Measurements from ENCODE around the gene DNAJB13. TPM values are rescaled to one million over a fixed set of nuclear protein-coding genes. Genes with fewer than 3 reads are reported as not detected.

DNAJB13 gene
- total RNA-seq, 2 experiments from 2014 or later = 0.37 to 0.57 TPM

DNA sequence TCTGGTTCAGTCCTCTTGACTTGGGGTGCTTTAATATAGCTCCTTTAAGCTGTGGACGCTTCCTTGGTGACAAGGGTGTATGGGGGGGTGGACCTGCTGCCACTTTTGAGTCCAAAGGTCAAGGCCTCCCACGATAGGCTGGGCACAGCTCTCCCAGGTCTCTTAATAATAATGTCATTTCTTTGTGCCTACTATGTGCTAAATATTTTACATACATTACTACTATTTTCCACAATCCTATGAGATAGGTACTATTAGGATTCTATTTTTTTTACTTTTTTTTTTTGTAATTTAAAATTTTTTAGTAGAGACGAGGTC, 58.4 kb downstream of the DNAJB13 start:
- DNase-seq (no peak), ATAC-seq (no peak)
- H3K9me3 Mint-ChIP-seq (ENCODE audit: low read depth) = no peaks in the 10 kb centered on the region
- ChIA-PET POLR2A (interaction anchor here (1.0 to 1.9 kb wide), 2 partner anchors 14 to 27 kb away, joined by 4 to 8 read pairs; no protein-coding TSS in a partner anchor), CTCF (interaction anchor here (0.9 to 1.6 kb wide), 2 partner anchors 13 to 25 kb away, joined by 3 to 8 read pairs; no protein-coding TSS in a partner anchor)
- H3K4me3 Mint-ChIP-seq = no peak overlapping the region
- no peaks in the 10 kb centered on the region for H3K27me3 Mint-ChIP-seq
- peaks cover 12% of the 10 kb centered on the region for H3K36me3 Mint-ChIP-seq (ENCODE audit: low read depth)
- H3K4me1 Mint-ChIP-seq = peaks cover 82% of the 10 kb centered on the region
- intact Hi-C loops (cut with DNase I, micrococcal nuclease) = no loop called here
- peak overlapping the region; percentile 47 for H3K27ac Mint-ChIP-seq

DNA sequence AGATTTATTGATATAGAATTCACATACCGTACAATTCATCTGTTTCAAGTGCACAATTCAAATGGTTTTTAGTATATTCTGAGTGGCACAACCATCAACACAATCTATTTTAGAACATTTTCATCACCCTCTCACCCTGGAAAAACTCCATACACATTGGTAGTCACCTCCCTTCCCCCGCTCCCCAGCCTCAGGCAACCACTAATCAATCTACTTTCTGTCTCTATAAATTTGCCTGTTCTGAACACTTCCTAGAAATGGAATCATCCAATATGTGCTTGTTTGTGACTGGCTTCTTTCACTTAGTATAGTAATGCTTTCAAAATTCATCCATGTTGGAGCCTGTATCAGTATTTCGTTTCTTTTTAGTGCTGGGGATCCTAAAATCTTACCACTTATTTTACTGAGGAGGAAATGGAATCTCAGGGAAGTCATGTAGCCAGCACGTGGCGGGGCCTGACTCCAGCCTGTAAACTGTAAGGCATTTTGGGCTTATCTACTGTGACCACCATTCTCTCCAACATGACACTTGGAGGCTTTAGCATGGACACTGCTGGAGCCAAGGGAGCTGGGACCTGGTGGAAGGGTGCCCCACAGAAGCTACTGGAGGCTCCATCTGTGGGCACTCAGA, 59.0 kb downstream of the DNAJB13 start:
- peaks cover 82% of the 10 kb centered on the region for H3K4me1 Mint-ChIP-seq
- intact Hi-C loops (cut with DNase I, micrococcal nuclease) = loop anchor here in 1 of 2 experiments (2.0 kb wide), 1 partner anchor 15 kb away; no protein-coding TSS in a partner anchor
- CTCF ChIA-PET = interaction anchor here (0.7 to 1.0 kb wide), 3 partner anchors 17 to 46 kb away, joined by 3 to 6 read pairs (median 3); no protein-coding TSS in a partner anchor
- peaks cover 12% of the 10 kb centered on the region for H3K36me3 Mint-ChIP-seq (ENCODE audit: low read depth)
- no peaks in the 10 kb centered on the region for H3K27me3 Mint-ChIP-seq
- no peak overlapping the region for H3K4me3 Mint-ChIP-seq
- POLR2A ChIA-PET = interaction anchor here (0.5 to 5.2 kb wide), 4 partner anchors 15 to 483 kb away, joined by 4 to 35 read pairs (median 16); partner anchors contain the start of gene UCP2
- H3K27ac Mint-ChIP-seq = peak overlapping the region; percentile 83
- DNase-seq (peak; percentile 61), ATAC-seq (no peak)
- H3K9me3 Mint-ChIP-seq (ENCODE audit: low read depth) = no peaks in the 10 kb centered on the region

DNA sequence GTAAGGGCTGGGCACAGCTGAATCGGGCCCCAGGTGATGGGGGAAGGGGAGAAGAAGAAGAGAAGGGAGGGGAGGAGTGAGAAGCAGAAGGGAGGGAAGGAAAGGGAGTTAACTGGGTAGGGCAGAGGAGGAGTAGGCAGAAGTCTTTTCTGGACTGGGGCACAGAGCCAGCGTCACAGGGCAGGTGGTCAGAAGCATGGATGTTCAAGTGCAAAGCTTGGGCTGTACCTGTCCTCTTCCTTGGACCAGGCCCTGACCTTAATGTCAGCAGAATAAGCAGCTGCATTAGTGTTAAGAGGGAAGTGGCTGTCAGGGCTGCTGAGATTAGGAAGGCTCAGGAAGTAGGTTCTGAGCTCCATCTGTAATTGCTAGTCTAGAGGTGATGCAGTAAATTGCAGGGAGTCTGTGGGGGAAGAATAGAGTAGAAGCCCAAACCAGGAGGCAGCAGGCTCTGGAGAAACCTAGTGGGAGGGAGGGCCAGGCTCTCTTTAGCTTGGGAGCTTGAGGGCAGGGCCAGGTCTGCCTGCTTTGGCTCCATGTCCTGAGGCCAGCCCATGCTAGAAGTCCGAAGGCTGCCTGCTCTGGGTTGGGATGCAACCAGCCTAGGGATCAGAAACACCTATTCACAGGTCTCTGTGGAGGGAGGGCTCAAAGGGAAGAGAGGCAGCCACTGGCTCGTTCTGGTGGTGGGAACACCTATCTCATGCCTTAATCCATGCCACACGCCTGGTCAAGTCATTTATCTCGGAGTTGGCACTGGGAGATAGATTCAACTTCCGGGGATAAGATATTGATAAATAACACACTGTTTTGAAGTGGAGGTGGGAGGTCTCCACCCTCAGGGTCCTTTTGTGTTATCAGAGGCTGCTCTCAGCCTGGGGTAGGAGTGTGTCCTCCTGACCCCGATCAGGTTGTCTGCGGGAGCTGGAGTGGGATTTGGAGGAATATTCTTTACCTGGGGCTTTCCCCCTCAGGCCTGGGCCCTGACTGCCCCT, 59.8 kb downstream of the DNAJB13 start:
- H3K36me3 Mint-ChIP-seq (ENCODE audit: low read depth) = peaks cover 11% of the 10 kb centered on the region
- ChIA-PET CTCF (interaction anchor here (0.7 to 1.0 kb wide), 3 partner anchors 17 to 47 kb away, joined by 3 to 6 read pairs (median 3); no protein-coding TSS in a partner anchor), POLR2A (interaction anchor here (0.5 to 5.2 kb wide), 6 partner anchors 10 to 482 kb away, joined by 3 to 35 read pairs (median 6); partner anchors contain the start of gene UCP2)
- no peak for DNase-seq
- H3K27me3 Mint-ChIP-seq = no peaks in the 10 kb centered on the region
- H3K27ac Mint-ChIP-seq = peak overlapping the region; percentile 83
- peaks cover 82% of the 10 kb centered on the region for H3K4me1 Mint-ChIP-seq
- intact Hi-C loops (cut with DNase I, micrococcal nuclease) = loop anchor here (1.0 to 2.0 kb wide), 4 partner anchors 10 to 27 kb away; no protein-coding TSS in a partner anchor
- ATAC-seq = no peak
- H3K9me3 Mint-ChIP-seq (ENCODE audit: low read depth) = no peaks in the 10 kb centered on the region
- no peak overlapping the region for H3K4me3 Mint-ChIP-seq

DNA sequence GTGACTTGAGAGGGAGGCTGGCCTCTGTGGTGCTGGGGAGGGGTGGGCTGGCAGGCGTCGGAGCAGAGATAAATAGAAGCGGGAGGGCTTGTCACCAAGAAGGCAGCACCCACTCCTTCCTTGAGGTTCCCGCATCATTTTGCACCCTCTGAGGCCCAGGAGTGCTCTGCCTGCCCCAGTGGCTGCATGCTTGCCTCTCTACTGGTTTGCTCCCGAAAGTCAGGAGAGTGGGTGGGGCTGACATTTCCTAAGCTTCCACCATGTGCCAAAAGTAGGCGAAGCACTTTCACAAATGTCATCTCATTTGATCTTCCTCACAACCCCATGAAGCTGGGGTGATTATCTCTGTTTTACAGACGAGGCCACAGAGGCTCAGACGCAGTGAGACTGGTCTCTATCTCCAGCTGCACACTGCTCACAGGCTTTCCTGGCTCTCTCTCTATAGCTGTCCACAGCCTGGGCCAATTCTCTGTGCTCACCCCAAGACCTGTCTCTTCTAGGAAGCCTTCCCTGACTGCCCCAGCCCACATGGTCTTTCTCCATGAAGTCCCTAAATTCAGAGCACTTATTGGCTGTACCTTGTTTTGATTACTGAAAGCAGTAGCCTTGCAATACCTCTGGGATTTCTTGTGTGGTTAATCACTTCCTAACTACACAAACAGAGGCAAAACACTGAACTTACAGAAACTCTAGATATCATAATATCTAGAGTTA, 60.7 kb downstream of the DNAJB13 start:
- H3K4me3 Mint-ChIP-seq = no peak overlapping the region
- peak; percentile 73 for DNase-seq
- intact Hi-C loops (cut with DNase I, micrococcal nuclease) = loop anchor here (1.0 to 2.0 kb wide), 4 partner anchors 9 to 28 kb away; no protein-coding TSS in a partner anchor
- peaks cover 83% of the 10 kb centered on the region for H3K4me1 Mint-ChIP-seq
- POLR2A ChIA-PET = interaction anchor here (0.9 to 5.2 kb wide), 7 partner anchors 9 to 45 kb away, joined by 3 to 35 read pairs (median 6); partner anchors contain the start of gene UCP2
- H3K9me3 Mint-ChIP-seq (ENCODE audit: low read depth) = no peaks in the 10 kb centered on the region
- peaks cover 19% of the 10 kb centered on the region for H3K36me3 Mint-ChIP-seq (ENCODE audit: low read depth)
- CTCF ChIA-PET = interaction anchor here (0.7 to 1.1 kb wide), 3 partner anchors 9 to 27 kb away, joined by 3 to 5 read pairs (median 4); no protein-coding TSS in a partner anchor
- peak overlapping the region; percentile 83 for H3K27ac Mint-ChIP-seq
- ATAC-seq = peak; percentile 78
- H3K27me3 Mint-ChIP-seq = no peaks in the 10 kb centered on the region

DNA sequence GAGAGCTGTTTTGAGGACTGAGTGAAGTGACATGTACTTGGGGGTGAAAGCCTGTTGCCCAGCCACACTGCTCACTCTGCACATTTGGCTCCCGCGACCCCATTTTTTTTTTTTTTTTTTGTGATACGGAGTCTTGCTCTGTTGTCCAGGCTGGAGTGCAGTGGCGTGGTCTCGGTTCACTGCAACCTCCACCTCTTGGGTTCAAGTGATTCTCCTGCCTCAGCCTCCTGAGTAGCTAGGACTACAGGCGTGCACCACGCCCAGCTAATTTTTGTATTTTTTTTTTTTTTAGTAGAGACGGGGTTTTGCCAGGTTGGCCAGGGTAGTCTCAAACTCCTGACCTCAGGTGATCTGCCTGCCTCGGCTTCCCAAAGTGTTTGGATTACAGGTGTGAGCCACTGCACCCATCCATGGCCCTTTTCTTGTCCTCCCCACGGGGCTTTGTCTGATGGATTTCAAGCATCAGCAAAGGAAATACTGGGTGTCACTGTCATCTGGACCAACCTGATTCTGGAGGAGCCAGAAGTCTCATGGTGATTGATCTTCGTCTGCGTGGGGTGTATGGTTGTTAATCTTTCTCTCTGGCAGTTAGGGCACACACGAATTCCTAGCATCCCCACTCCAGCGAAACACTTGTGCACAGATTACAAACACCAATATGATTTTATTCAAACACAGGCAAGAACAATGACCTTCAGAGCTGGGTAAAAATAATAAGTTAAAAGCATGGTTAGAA, 61.4 kb downstream of the DNAJB13 start:
- no peaks in the 10 kb centered on the region for H3K9me3 Mint-ChIP-seq (ENCODE audit: low read depth)
- DNase-seq (no peak), ATAC-seq (peak; percentile 72)
- H3K27me3 Mint-ChIP-seq = no peaks in the 10 kb centered on the region
- H3K4me3 Mint-ChIP-seq = no peak overlapping the region
- H3K4me1 Mint-ChIP-seq = peaks cover 84% of the 10 kb centered on the region
- H3K36me3 Mint-ChIP-seq (ENCODE audit: low read depth) = peaks cover 26% of the 10 kb centered on the region
- peak overlapping the region; percentile 83 for H3K27ac Mint-ChIP-seq
- POLR2A ChIA-PET = interaction anchor here (0.9 to 5.2 kb wide), 7 partner anchors 8 to 46 kb away, joined by 3 to 35 read pairs (median 6); partner anchors contain the start of gene UCP2
- CTCF ChIA-PET = interaction anchor here (0.7 to 3.4 kb wide), 5 partner anchors 9 to 48 kb away, joined by 3 to 14 read pairs (median 4); no protein-coding TSS in a partner anchor
- intact Hi-C loops (cut with DNase I, micrococcal nuclease) = no loop called here

DNA sequence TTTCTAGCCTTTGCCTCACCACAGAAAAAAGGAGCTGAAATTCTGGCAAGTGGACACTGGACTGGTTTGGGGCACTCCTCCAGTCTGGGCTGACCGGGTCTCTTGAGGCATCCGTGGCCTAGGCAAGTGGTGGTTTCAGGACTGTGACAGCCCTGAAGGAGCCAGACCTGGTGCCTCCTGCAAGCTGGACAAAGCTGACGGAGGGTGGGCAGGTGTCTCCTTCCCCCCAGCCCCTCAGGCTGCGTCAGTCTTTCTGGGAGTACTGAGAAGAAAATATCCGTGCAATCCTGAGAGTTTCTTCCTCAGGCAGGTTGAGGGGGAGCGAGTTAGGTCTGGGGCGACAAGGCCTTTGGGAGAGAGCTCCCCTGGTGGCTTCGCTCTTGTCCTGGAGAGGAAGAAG, 62.3 kb downstream of the DNAJB13 start:
- H3K4me1 Mint-ChIP-seq = peaks cover 82% of the 10 kb centered on the region
- H3K27ac Mint-ChIP-seq = no peak overlapping the region
- no peaks in the 10 kb centered on the region for H3K9me3 Mint-ChIP-seq (ENCODE audit: low read depth)
- peaks cover 31% of the 10 kb centered on the region for H3K36me3 Mint-ChIP-seq (ENCODE audit: low read depth)
- ATAC-seq (no peak), DNase-seq (no peak)
- H3K27me3 Mint-ChIP-seq = no peaks in the 10 kb centered on the region
- CTCF ChIA-PET = interaction anchor here (0.5 to 3.4 kb wide), 8 partner anchors 18 to 221 kb away, joined by 3 to 14 read pairs (median 3); no protein-coding TSS in a partner anchor
- intact Hi-C loops (cut with DNase I, micrococcal nuclease) = no loop called here
- H3K4me3 Mint-ChIP-seq = no peak overlapping the region
- POLR2A ChIA-PET = interaction anchor here (5.2 kb wide), 1 partner anchor 32 kb away, joined by 35 read pairs; the partner anchor contains the start of gene UCP2

DNA sequence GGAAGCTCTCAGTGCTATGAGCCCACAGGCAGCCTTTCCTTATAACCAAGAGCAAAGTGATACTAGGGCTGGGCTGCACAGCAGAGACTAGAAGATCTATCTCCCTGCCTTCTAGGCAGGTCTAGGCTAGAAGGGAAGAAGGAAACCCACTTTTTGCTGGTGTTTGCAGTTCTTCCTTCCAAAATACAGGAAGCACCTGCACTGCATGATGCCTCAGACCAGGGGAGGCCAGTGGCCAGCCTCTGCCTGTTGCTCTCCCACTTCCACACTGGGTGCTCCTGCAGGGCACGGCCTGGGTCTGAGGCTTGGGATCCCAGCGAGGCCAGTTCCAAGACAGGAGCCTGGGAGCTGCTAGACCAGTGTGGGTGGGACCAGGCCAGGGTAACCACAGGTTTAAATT, 64.1 kb downstream of the DNAJB13 start:
- Mint-ChIP-seq H3K4me1 (peaks cover 75% of the 10 kb centered on the region), H3K9me3 (ENCODE audit: low read depth) (no peaks in the 10 kb centered on the region), H3K27ac (no peak overlapping the region), H3K36me3 (ENCODE audit: low read depth) (peaks cover 31% of the 10 kb centered on the region), H3K27me3 (no peaks in the 10 kb centered on the region), H3K4me3 (no peak overlapping the region)
- ChIA-PET CTCF (interaction anchor here (0.7 to 3.4 kb wide), 6 partner anchors 10 to 435 kb away, joined by 3 to 14 read pairs (median 4); no protein-coding TSS in a partner anchor), POLR2A (interaction anchor here (1.0 to 5.2 kb wide), 2 partner anchors 20 to 34 kb away, joined by 4 to 35 read pairs; partner anchors contain the start of gene UCP2)
- no peak for ATAC-seq
- no peak for DNase-seq
- intact Hi-C loops (cut with DNase I, micrococcal nuclease) = no loop called here

DNA sequence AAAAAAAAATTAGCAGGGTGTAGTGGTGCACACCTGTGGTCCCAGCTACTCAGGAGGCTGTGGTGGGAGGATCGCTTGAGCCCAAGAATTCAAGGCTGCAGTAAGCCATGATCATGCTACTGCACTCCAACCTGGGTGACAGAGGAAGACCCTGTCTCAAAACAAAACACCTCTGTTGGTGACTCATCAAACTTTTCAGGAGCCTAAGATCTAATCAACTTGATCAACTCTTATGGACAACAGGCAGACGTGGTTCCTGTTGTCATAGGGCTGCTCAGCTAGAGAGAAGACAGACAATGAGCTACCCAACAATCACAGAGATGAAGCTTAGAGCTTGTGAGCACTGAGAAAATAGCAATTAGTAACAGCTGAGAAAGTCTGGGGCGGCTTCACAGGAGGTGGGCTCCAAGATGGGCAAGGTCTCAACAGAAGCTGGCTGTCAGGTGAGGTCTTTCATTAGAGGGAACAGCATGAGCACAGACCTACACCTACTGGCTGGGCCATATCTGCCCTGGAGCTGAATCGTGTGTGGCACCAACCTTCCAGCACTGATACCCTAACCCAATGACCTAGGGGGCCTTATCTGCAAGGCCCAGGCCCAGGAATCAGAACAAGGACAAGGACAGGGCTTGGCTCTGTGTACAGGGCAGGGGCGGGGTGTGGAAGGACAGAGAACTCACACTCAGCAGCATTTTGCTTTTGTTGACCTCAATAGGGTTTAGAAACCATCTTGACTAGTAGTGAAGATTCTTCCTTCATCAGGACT, 65.3 kb downstream of the DNAJB13 start:
- no peak for ATAC-seq
- no peak for DNase-seq
- peaks cover 63% of the 10 kb centered on the region for H3K4me1 Mint-ChIP-seq

DNA sequence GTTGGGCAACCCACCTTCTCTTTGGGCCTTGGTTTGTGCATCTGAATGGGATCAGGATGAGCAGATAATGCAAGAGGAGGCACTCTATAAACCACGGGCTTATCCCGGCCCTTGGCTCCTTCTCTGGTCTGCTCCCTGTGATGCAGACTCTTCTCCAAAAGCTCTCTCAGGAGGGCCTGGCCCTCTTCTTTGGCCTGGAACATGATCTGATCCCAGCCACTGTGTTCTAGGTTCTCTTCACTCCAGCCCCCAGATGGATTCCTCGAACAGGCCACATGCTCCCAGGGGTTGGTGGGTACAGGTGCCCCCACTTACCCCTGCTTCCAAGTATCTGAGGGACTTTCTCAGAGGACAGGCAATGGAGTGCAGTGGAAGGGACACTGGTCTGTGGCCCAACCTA, 66.8 kb downstream of the DNAJB13 start:
- DNase-seq (no peak), ATAC-seq (no peak)
- ChIA-PET POLR2A (interaction anchor here (0.6 kb wide), 1 partner anchor 50 kb away, joined by 4 read pairs; no protein-coding TSS in a partner anchor), CTCF (interaction anchor here (2.0 to 3.2 kb wide), 2 partner anchors 13 to 23 kb away, joined by 7 to 11 read pairs; no protein-coding TSS in a partner anchor)
- H3K27me3 Mint-ChIP-seq = no peaks in the 10 kb centered on the region
- peaks cover 20% of the 10 kb centered on the region for H3K36me3 Mint-ChIP-seq (ENCODE audit: low read depth)
- H3K4me1 Mint-ChIP-seq = peaks cover 48% of the 10 kb centered on the region
- intact Hi-C loops (cut with DNase I, micrococcal nuclease) = no loop called here
- H3K4me3 Mint-ChIP-seq = no peak overlapping the region
- H3K27ac Mint-ChIP-seq = no peak overlapping the region
- H3K9me3 Mint-ChIP-seq (ENCODE audit: low read depth) = no peaks in the 10 kb centered on the region

More for the DNA sequence above, 65.3 kb downstream of the DNAJB13 start:
- CTCF ChIA-PET = interaction anchor here (0.9 to 3.4 kb wide), 2 partner anchors 32 to 52 kb away, joined by 4 to 14 read pairs; no protein-coding TSS in a partner anchor
- Mint-ChIP-seq H3K36me3 (ENCODE audit: low read depth) (peaks cover 24% of the 10 kb centered on the region), H3K27me3 (no peaks in the 10 kb centered on the region), H3K27ac (peak overlapping the region; percentile 52), H3K4me3 (no peak overlapping the region), H3K9me3 (ENCODE audit: low read depth) (no peaks in the 10 kb centered on the region)
- POLR2A ChIA-PET = interaction anchor here (0.5 to 0.7 kb wide), 3 partner anchors 11 to 286 kb away, joined by 3 to 10 read pairs (median 3); no protein-coding TSS in a partner anchor
- intact Hi-C loops (cut with DNase I, micrococcal nuclease) = no loop called here

Measured in activated CD4-positive, alpha-beta T cell treated with anti-CD3 and anti-CD28 coated beads for 36 hours (primary cell).